ENCODE results near the gene KLHL29.

DNA sequence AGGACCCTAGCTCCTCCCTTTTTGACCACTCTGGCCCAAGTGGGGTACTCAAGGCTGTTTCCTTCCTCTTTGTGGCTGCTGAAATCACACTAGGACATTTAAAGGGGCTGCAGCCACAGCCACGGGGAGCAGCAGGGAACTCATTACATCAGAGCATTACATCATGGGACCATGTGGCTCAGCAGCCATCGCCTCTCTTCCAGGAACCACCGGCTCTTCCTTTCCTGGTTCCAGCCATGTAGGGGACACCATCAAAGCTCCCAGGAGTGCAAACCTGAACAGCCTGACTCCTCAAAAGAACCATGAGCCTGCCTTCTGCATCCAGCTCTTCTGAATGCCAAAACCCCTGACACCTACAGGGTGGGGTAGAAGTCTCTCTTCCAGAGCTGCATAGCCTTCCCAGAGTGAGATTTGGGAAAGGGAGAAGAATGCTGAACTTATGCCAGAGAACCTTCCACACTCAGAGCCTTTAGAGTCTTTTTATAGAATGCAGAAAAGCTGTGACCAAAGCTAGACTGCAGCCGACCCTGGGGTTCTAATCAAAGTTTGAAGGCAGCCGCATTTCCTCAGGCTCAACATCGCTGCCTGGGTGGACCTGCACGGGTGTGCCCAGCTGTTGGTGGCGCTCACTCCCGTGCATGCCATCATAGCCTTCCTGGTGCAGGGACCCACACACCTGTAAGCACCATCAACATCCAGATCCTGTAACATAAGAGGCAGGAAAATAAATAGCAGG lies 121.7 kb downstream of the KLHL29 start:
- TF ChIP-seq, protein P1, sequence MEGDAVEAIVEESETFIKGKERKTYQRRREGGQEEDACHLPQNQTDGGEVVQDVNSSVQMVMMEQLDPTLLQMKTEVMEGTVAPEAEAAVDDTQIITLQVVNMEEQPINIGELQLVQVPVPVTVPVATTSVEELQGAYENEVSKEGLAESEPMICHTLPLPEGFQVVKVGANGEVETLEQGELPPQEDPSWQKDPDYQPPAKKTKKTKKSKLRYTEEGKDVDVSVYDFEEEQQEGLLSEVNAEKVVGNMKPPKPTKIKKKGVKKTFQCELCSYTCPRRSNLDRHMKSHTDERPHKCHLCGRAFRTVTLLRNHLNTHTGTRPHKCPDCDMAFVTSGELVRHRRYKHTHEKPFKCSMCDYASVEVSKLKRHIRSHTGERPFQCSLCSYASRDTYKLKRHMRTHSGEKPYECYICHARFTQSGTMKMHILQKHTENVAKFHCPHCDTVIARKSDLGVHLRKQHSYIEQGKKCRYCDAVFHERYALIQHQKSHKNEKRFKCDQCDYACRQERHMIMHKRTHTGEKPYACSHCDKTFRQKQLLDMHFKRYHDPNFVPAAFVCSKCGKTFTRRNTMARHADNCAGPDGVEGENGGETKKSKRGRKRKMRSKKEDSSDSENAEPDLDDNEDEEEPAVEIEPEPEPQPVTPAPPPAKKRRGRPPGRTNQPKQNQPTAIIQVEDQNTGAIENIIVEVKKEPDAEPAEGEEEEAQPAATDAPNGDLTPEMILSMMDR (conservative IDR thresholded peaks at IDR 0.05; ENCODE audit: low read depth, low read length) = no peak
- TF ChIP-seq EZH2phosphoT487 (IDR thresholded peaks at IDR 0.05; ENCODE audit: borderline replicate concordance, low read length) (no peak), EZH2 (IDR thresholded peaks at IDR 0.05; ENCODE audit: low read length, unreplicated experiment) (no peak)
